Naive B cell (primary cell): ENCODE data around the gene MAPK8IP3. TPM values are rescaled to one million over a fixed set of nuclear protein-coding genes. Genes with fewer than 3 reads are reported as not detected.
"Not testable (repeated sequence)": the region's sequence is repeated elsewhere in the genome, so short reads cannot be mapped to it uniquely, and the experiment has no call there.

Experiments
- ATAC-seq, 2 donors: fragments of 150-1000 bp; cut with Tn5 transposase; 2 replicates each; pipeline ENCODE4 v1.10.0; 2021; ENCODE audit warnings: low read depth in 2 of 2, mild to moderate bottlenecking in 2 of 2, moderate library complexity in 2 of 2
- DNase-seq: peaks from one replicate; pipeline ENCODE4 v3.0.0; 2022
- H3K27ac Mint-ChIP-seq, 6 donors: one replicate each; pipeline ENCODE4 v1.8.0; 2020 to 2022; ENCODE audit warnings: mild to moderate bottlenecking in 6 of 6, mixed read lengths in 6 of 6, moderate library complexity in 5 of 6, inconsistent platforms in 2 of 6
- H3K27me3 Mint-ChIP-seq, 3 donors: one replicate each; pipeline ENCODE4 v1.8.0; 2021 to 2022; ENCODE audit warnings: mixed read lengths in 3 of 3, mild to moderate bottlenecking in 1 of 3
- H3K36me3 Mint-ChIP-seq, 2 donors: one replicate each; pipeline ENCODE4 v1.8.0; 2020 to 2022; ENCODE audit warnings: mixed read lengths in 2 of 2, inconsistent platforms in 1 of 2, mild to moderate bottlenecking in 1 of 2
- H3K4me1 Mint-ChIP-seq, 3 donors: one replicate each; pipeline ENCODE4 v1.8.0; 2020 to 2022; ENCODE audit warnings: mixed read lengths in 3 of 3, inconsistent platforms in 1 of 3, mild to moderate bottlenecking in 1 of 3, moderate library complexity in 1 of 3
- H3K4me3 Mint-ChIP-seq, 8 donors: one replicate each; pipeline ENCODE4 v1.8.0; 2020 to 2022; ENCODE audit warnings: mild to moderate bottlenecking in 8 of 8, mixed read lengths in 8 of 8, moderate library complexity in 8 of 8, inconsistent platforms in 2 of 8
- H3K9me3 Mint-ChIP-seq, 7 donors: one replicate each; pipeline ENCODE4 v1.8.0; 2020 to 2022; ENCODE audit warnings: mixed read lengths in 7 of 7, mild to moderate bottlenecking in 5 of 7, inconsistent platforms in 2 of 7, moderate library complexity in 1 of 7
- polyA plus RNA-seq, 6 donors: library from polyadenylated mRNA; unstranded; fragments of 300-500 nt; fragmentation: Illumina TruSeq; gene quantifications; one replicate each; pipeline ENCODE4 v1.2.3, GENCODE V29; 2021; ENCODE audit warnings: low read depth in 6 of 6

The MAPK8IP3 gene
- polyA plus RNA-seq, 6 donors from 2014 or later, result 1.2 to 10.1 (median 2.2) TPM

GRCh38 chr16:1707193-1707790, 1.3 kb downstream of the MAPK8IP3 start:
- no peak for DNase-seq
- no peaks in the 10 kb centered on the region for H3K36me3 Mint-ChIP-seq
- no peaks in the 10 kb centered on the region for H3K27me3 Mint-ChIP-seq
- H3K4me1 Mint-ChIP-seq, result peaks cover 16 to 51% (median 36%) of the 10 kb centered on the region in 3 donors
- H3K27ac Mint-ChIP-seq, result peak overlapping the region; percentile 85 to 99 (median 93)
- no peak for ATAC-seq
- H3K4me3 Mint-ChIP-seq, result peak overlapping the region; percentile 83 to 99 (median 93)
- no peaks in the 10 kb centered on the region for H3K9me3 Mint-ChIP-seq

GRCh38 chr16:1708083-1708767, 2.2 kb downstream of the MAPK8IP3 start:
- DNase-seq (no peak), ATAC-seq (no peak)
- peak overlapping the region; percentile 83 to 99 (median 93) for H3K4me3 Mint-ChIP-seq
- H3K9me3 Mint-ChIP-seq, result no peaks in the 10 kb centered on the region
- H3K27me3 Mint-ChIP-seq, result no peaks in the 10 kb centered on the region
- H3K36me3 Mint-ChIP-seq, result no peaks in the 10 kb centered on the region
- peak overlapping the region in 4 of 6 donors; percentile 85 to 99 (median 93) for H3K27ac Mint-ChIP-seq
- H3K4me1 Mint-ChIP-seq, result peaks cover 21 to 60% (median 45%) of the 10 kb centered on the region in 3 donors

- peak overlapping the region in 3 of 8 donors; percentile 47 to 97 (median 57) for H3K4me3 Mint-ChIP-seq
- no peaks in the 10 kb centered on the region for H3K9me3 Mint-ChIP-seq
- DNase-seq (no peak), ATAC-seq (no peak)
- no peaks in the 10 kb centered on the region for H3K36me3 Mint-ChIP-seq
- H3K4me1 Mint-ChIP-seq, result peaks cover 27 to 66% (median 50%) of the 10 kb centered on the region in 3 donors
- no peak overlapping the region for H3K27ac Mint-ChIP-seq
- H3K27me3 Mint-ChIP-seq, result no peaks in the 10 kb centered on the region
Measured at GRCh38 chr16:1708768-1709180, 2.8 kb downstream of the MAPK8IP3 start.

- ATAC-seq (no peak), DNase-seq (no peak)
- H3K4me1 Mint-ChIP-seq, result peaks cover 32 to 70% (median 56%) of the 10 kb centered on the region in 3 donors
- no peaks in the 10 kb centered on the region for H3K27me3 Mint-ChIP-seq
- no peaks in the 10 kb centered on the region for H3K36me3 Mint-ChIP-seq
- no peaks in the 10 kb centered on the region for H3K9me3 Mint-ChIP-seq
- peak overlapping the region in 2 of 8 donors; percentile 70 to 97 for H3K4me3 Mint-ChIP-seq
- peak overlapping the region in 2 of 6 donors; percentile 44 to 74 for H3K27ac Mint-ChIP-seq
Measured at GRCh38 chr16:1709356-1709755, 3.4 kb downstream of the MAPK8IP3 start.

- H3K27me3 Mint-ChIP-seq, result no peaks in the 10 kb centered on the region
- H3K36me3 Mint-ChIP-seq, result no peaks in the 10 kb centered on the region
- DNase-seq (no peak), ATAC-seq (no peak)
- H3K27ac Mint-ChIP-seq, result peak overlapping the region in 5 of 6 donors; percentile 59 to 99 (median 94)
- peak overlapping the region in 3 of 8 donors; percentile 33 to 74 (median 72) for H3K4me3 Mint-ChIP-seq
- no peaks in the 10 kb centered on the region for H3K9me3 Mint-ChIP-seq
- peaks cover 35 to 69% (median 54%) of the 10 kb centered on the region in 3 donors for H3K4me1 Mint-ChIP-seq
Measured at GRCh38 chr16:1710811-1711507, 5.0 kb downstream of the MAPK8IP3 start.

- Mint-ChIP-seq H3K36me3 (no peaks in the 10 kb centered on the region), H3K27me3 (no peaks in the 10 kb centered on the region), H3K9me3 (no peaks in the 10 kb centered on the region), H3K4me3 (peak overlapping the region; percentile 47 to 89 (median 74)), H3K4me1 (peaks cover 33 to 75% (median 54%) of the 10 kb centered on the region in 3 donors), H3K27ac (peak overlapping the region; percentile 99 to 100 (median 99))
- DNase-seq (peak; percentile 38), ATAC-seq (no peak)
Measured at GRCh38 chr16:1712791-1713261, 6.8 kb downstream of the MAPK8IP3 start.

- Mint-ChIP-seq H3K36me3 (no peaks in the 10 kb centered on the region), H3K9me3 (no peaks in the 10 kb centered on the region), H3K4me3 (peak overlapping the region; percentile 47 to 89 (median 78)), H3K4me1 (peaks cover 31 to 74% (median 50%) of the 10 kb centered on the region in 3 donors), H3K27me3 (no peaks in the 10 kb centered on the region), H3K27ac (peak overlapping the region; percentile 99 to 100 (median 99))
- DNase-seq, result no peak
- ATAC-seq, result no peak
Measured at GRCh38 chr16:1713331-1713730, 7.3 kb downstream of the MAPK8IP3 start.

- H3K4me1 Mint-ChIP-seq, result peaks cover 35 to 75% (median 54%) of the 10 kb centered on the region in 3 donors
- H3K4me3 Mint-ChIP-seq, result peak overlapping the region; percentile 47 to 89 (median 78)
- no peaks in the 10 kb centered on the region for H3K27me3 Mint-ChIP-seq
- H3K36me3 Mint-ChIP-seq, result no peaks in the 10 kb centered on the region
- ATAC-seq (peak; percentile 89 to 90), DNase-seq (peak; percentile 82)
- peak overlapping the region; percentile 99 to 100 (median 99) for H3K27ac Mint-ChIP-seq
- H3K9me3 Mint-ChIP-seq, result no peaks in the 10 kb centered on the region
Measured at GRCh38 chr16:1713933-1714332, 7.9 kb downstream of the MAPK8IP3 start.

GRCh38 chr16:1715220-1715619, 9.2 kb downstream of the MAPK8IP3 start:
- ATAC-seq, result no peak
- no peaks in the 10 kb centered on the region for H3K9me3 Mint-ChIP-seq
- no peaks in the 10 kb centered on the region for H3K36me3 Mint-ChIP-seq
- DNase-seq, result no peak
- H3K4me1 Mint-ChIP-seq, result peaks cover 42 to 78% (median 56%) of the 10 kb centered on the region in 3 donors
- H3K4me3 Mint-ChIP-seq, result peak overlapping the region in 4 of 8 donors; percentile 6 to 65 (median 34)
- H3K27ac Mint-ChIP-seq, result peak overlapping the region; percentile 44 to 99 (median 88)
- no peaks in the 10 kb centered on the region for H3K27me3 Mint-ChIP-seq

GRCh38 chr16:1718236-1718635, 12.2 kb downstream of the MAPK8IP3 start:
- peaks cover 42 to 88% (median 52%) of the 10 kb centered on the region in 3 donors for H3K4me1 Mint-ChIP-seq
- not testable (repeated sequence) for DNase-seq, H3K36me3 Mint-ChIP-seq, ATAC-seq, H3K27me3 Mint-ChIP-seq, H3K9me3 Mint-ChIP-seq
- H3K4me3 Mint-ChIP-seq, result peak overlapping the region in 6 of 8 donors; percentile 26 to 83 (median 68)
- peak overlapping the region; percentile 51 to 99 (median 94) for H3K27ac Mint-ChIP-seq

- DNase-seq (peak; percentile 48), ATAC-seq (peak; percentile 81 to 86)
- not testable (repeated sequence) for H3K9me3 Mint-ChIP-seq, H3K27me3 Mint-ChIP-seq, H3K36me3 Mint-ChIP-seq
- peaks cover 35 to 80% (median 45%) of the 10 kb centered on the region in 3 donors for H3K4me1 Mint-ChIP-seq
- H3K27ac Mint-ChIP-seq, result peak overlapping the region; percentile 81 to 98 (median 92)
- H3K4me3 Mint-ChIP-seq, result peak overlapping the region; percentile 22 to 82 (median 71)
Measured at GRCh38 chr16:1719559-1720229, 13.7 kb downstream of the MAPK8IP3 start.

GRCh38 chr16:1721372-1721771, 15.4 kb downstream of the MAPK8IP3 start:
- H3K4me1 Mint-ChIP-seq, result peaks cover 34 to 83% (median 53%) of the 10 kb centered on the region in 3 donors
- ATAC-seq, result no peak
- H3K27ac Mint-ChIP-seq, result peak overlapping the region in 5 of 6 donors; percentile 28 to 94 (median 47)
- DNase-seq, result no peak
- no peaks in the 10 kb centered on the region for H3K27me3 Mint-ChIP-seq
- no peaks in the 10 kb centered on the region for H3K9me3 Mint-ChIP-seq
- H3K4me3 Mint-ChIP-seq, result peak overlapping the region in 2 of 8 donors; percentile 22 to 72
- no peaks in the 10 kb centered on the region for H3K36me3 Mint-ChIP-seq
